Measurements from ENCODE around the gene USP49.

The USP49 gene

GRCh38 chr6:41823178-41823577 lies 72.0 kb downstream of the USP49 start:
- TF ChIP-seq ZFX (IDR thresholded peaks at IDR 0.05; ENCODE audit: borderline replicate concordance) (no peak), CTCF (IDR thresholded peaks at IDR 0.05) (no peak)
- no peak overlapping the region for H3K27ac ChIP-seq

GRCh38 chr6:41822021-41822420 lies 73.2 kb downstream of the USP49 start:
- no peak overlapping the region for H3K27ac ChIP-seq
- TF ChIP-seq ZFX (IDR thresholded peaks at IDR 0.05; ENCODE audit: borderline replicate concordance) (no peak), CTCF (IDR thresholded peaks at IDR 0.05) (no peak)

GRCh38 chr6:41821266-41821665 lies 73.9 kb downstream of the USP49 start:
- H3K27ac ChIP-seq: no peak overlapping the region
- TF ChIP-seq CTCF (IDR thresholded peaks at IDR 0.05) (no peak), ZFX (IDR thresholded peaks at IDR 0.05; ENCODE audit: borderline replicate concordance) (no peak)

GRCh38 chr6:41818271-41819054 lies 76.7 kb downstream of the USP49 start:
- TF ChIP-seq CTCF (IDR thresholded peaks at IDR 0.05) (no peak), ZFX (IDR thresholded peaks at IDR 0.05; ENCODE audit: borderline replicate concordance) (no peak)
- H3K27ac ChIP-seq: no peak overlapping the region

- H3K27ac ChIP-seq: no peak overlapping the region
- TF ChIP-seq ZFX (IDR thresholded peaks at IDR 0.05; ENCODE audit: borderline replicate concordance) (no peak), CTCF (IDR thresholded peaks at IDR 0.05) (no peak)
Observed at GRCh38 chr6:41815587-41815986, 79.6 kb downstream of the USP49 start.

GRCh38 chr6:41814629-41815028 lies 80.5 kb downstream of the USP49 start:
- H3K27ac ChIP-seq: no peak overlapping the region

More at GRCh38 chr6:41814629-41815028, 80.5 kb downstream of the USP49 start:
- TF ChIP-seq CTCF (IDR thresholded peaks at IDR 0.05) (no peak), ZFX (IDR thresholded peaks at IDR 0.05; ENCODE audit: borderline replicate concordance) (no peak)

All from 22Rv1 (cell line).